Esophagus squamous epithelium (tissue), 5 donors: ENCODE measurements around the gene GPR82. TPM values are rescaled to one million over a fixed set of nuclear protein-coding genes. Genes with fewer than 3 reads are reported as not detected.

Source experiments
- DNase-seq: peaks from one replicate; lab custom pipeline; 2025; lab: John Stamatoyannopoulos, UW
- H3K27ac ChIP-seq, 4 donors: fragments of 200-600 bp; sonication (generic); one replicate each; pipeline ENCODE4 v1.5.1; 2016 to 2019; ENCODE audit warnings: mild to moderate bottlenecking in 1 of 4
- H3K27me3 ChIP-seq, 4 donors: fragments of 200-600 bp; sonication (generic); 1 replicate in 3 of 4; 2 replicates in 1 of 4; pipeline versions ENCODE4 v1.5.1 to v1.6.0; 2017 to 2021; ENCODE audit warnings: antibody characterized with exemption in 1 of 4
- H3K36me3 ChIP-seq, 3 donors: fragments of 200-600 bp; sonication (generic); one replicate each; pipeline ENCODE4 v1.5.1; 2016 to 2019
- H3K4me1 ChIP-seq, 3 donors: fragments of 200-600 bp; sonication (generic); one replicate each; pipeline ENCODE4 v1.5.1; 2017 to 2019
- H3K4me3 ChIP-seq, 4 donors: fragments of 200-600 bp; sonication (generic); 1 replicate in 3 of 4; 2 replicates in 1 of 4; pipeline ENCODE4 v1.5.1; 2016 to 2019; ENCODE audit warnings: mild to moderate bottlenecking in 2 of 4, moderate library complexity in 1 of 4
- H3K9me3 ChIP-seq, 3 donors: fragments of 200-600 bp; sonication (generic); one replicate each; pipeline ENCODE4 v1.5.1; 2016 to 2019
- POLR2A ChIP-seq, 4 donors: fragments of 450-650 bp; IDR thresholded peaks; one replicate each; pipeline ENCODE4 v1.6.1; 2017; ENCODE audit warnings: antibody characterized with exemption in 4 of 4, mild to moderate bottlenecking in 4 of 4, moderate library complexity in 3 of 4
- WGBS, 2 donors: methylation state at CpG; one replicate each; pipeline ENCODE4 v1.1.5; 2018; 5-methylcytosine and 5-hydroxymethylcytosine counted together
- intact Hi-C: fragments of 100-400 bp; cut with DNase I; formaldehyde crosslinking; loops from one replicate; pipeline ENCODE4 v1.15.0; 2022
- total RNA-seq, 4 donors: library from RNA; depleted of rRNA; stranded (reverse); fragments of >200 nt; gene quantifications; one replicate each; pipeline ENCODE4 v1.1.0, GENCODE V29; 2016
- TF ChIP-seq, protein P1 (sequence below), 6 experiments: fragments of 450-650 bp in 4 of 6; fragments of 200-600 bp in 2 of 6; sonication (generic) in 2 of 6; IDR thresholded peaks; one replicate each; pipeline ENCODE4 v1.5.1; 2016 to 2019; ENCODE audit warnings: antibody characterized with exemption in 6 of 6, mild to moderate bottlenecking in 4 of 6, moderate library complexity in 4 of 6
- donor health status: DM: yes; HTN: yes; CAD: no.

GPR82 gene
- total RNA-seq, 4 donors from 2014 or later = 0.04 to 0.76 (median 0.31) TPM

- H3K27ac ChIP-seq = no peak overlapping the region
- 55 to 91% methylated on average over 1 of the region's 3 CpGs for WGBS, 2 donors
- TF ChIP-seq, protein P1, sequence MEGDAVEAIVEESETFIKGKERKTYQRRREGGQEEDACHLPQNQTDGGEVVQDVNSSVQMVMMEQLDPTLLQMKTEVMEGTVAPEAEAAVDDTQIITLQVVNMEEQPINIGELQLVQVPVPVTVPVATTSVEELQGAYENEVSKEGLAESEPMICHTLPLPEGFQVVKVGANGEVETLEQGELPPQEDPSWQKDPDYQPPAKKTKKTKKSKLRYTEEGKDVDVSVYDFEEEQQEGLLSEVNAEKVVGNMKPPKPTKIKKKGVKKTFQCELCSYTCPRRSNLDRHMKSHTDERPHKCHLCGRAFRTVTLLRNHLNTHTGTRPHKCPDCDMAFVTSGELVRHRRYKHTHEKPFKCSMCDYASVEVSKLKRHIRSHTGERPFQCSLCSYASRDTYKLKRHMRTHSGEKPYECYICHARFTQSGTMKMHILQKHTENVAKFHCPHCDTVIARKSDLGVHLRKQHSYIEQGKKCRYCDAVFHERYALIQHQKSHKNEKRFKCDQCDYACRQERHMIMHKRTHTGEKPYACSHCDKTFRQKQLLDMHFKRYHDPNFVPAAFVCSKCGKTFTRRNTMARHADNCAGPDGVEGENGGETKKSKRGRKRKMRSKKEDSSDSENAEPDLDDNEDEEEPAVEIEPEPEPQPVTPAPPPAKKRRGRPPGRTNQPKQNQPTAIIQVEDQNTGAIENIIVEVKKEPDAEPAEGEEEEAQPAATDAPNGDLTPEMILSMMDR (IDR thresholded peaks at IDR 0.05) = no peak
- TF ChIP-seq POLR2A (IDR thresholded peaks at IDR 0.05) = no peak
- H3K27me3 ChIP-seq = no peaks in the 10 kb centered on the region
- H3K9me3 ChIP-seq = no peaks in the 10 kb centered on the region
- no peak overlapping the region for H3K4me3 ChIP-seq
- no peaks in the 10 kb centered on the region for H3K4me1 ChIP-seq
- H3K36me3 ChIP-seq = no peaks in the 10 kb centered on the region
- no peak for DNase-seq
- intact Hi-C loops = no loop called here
Measured at GRCh38 chrX:41693024-41693423, 31.0 kb upstream of the GPR82 start.

- no peak overlapping the region for H3K27ac ChIP-seq
- no peaks in the 10 kb centered on the region for H3K27me3 ChIP-seq
- intact Hi-C loops = no loop called here
- no peaks in the 10 kb centered on the region for H3K9me3 ChIP-seq
- TF ChIP-seq, protein P1 (IDR thresholded peaks at IDR 0.05) = no peak
- WGBS, 2 donors = 72 to 82% methylated on average over 7 of the region's 7 CpGs
- H3K4me3 ChIP-seq = no peak overlapping the region
- H3K4me1 ChIP-seq = no peaks in the 10 kb centered on the region
- no peaks in the 10 kb centered on the region for H3K36me3 ChIP-seq
- no peak for DNase-seq
Measured at GRCh38 chrX:41695426-41695825, 28.6 kb upstream of the GPR82 start.

- DNase-seq = no peak
- no peaks in the 10 kb centered on the region for H3K36me3 ChIP-seq
- H3K4me3 ChIP-seq = no peak overlapping the region
- TF ChIP-seq, protein P1 (IDR thresholded peaks at IDR 0.05) = no peak
- no peak for TF ChIP-seq POLR2A (IDR thresholded peaks at IDR 0.05)
- no peaks in the 10 kb centered on the region for H3K9me3 ChIP-seq
- H3K27ac ChIP-seq = no peak overlapping the region
- no peaks in the 10 kb centered on the region for H3K4me1 ChIP-seq
- no peaks in the 10 kb centered on the region for H3K27me3 ChIP-seq
- intact Hi-C loops = no loop called here
Measured at GRCh38 chrX:41703574-41704029, 20.4 kb upstream of the GPR82 start.

DNA sequence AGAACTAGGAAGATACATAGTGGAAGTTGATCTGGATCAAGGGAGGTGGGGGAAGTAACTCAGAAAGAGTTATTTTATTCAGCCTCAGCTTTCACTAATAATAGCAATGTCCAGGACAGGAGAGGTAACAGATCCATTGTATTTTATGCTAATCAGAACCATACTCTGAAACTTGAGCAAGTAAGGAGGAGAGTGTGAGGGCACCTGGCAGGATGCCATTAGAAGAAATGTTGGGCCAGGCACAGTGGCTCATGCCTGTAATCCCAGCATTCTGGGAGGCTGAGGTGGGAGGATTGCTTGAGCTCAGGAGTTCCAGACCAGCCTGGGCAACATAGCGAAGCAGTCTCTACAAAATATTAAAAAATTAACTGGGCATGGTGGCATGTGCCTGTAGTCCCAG lies 18.9 kb upstream of the GPR82 start:
- WGBS, 2 donors = 82 to 100% methylated on average over 1 of the region's 1 CpG
- TF ChIP-seq POLR2A (IDR thresholded peaks at IDR 0.05) = no peak
- TF ChIP-seq, protein P1 (IDR thresholded peaks at IDR 0.05) = no peak
- Histone ChIP-seq H3K27me3 (no peaks in the 10 kb centered on the region), H3K4me3 (no peak overlapping the region), H3K36me3 (no peaks in the 10 kb centered on the region), H3K4me1 (no peaks in the 10 kb centered on the region), H3K27ac (peak overlapping the region in 2 of 4 donors; percentile 19 to 54), H3K9me3 (no peaks in the 10 kb centered on the region)
- intact Hi-C loops = no loop called here
- DNase-seq = no peak

DNA sequence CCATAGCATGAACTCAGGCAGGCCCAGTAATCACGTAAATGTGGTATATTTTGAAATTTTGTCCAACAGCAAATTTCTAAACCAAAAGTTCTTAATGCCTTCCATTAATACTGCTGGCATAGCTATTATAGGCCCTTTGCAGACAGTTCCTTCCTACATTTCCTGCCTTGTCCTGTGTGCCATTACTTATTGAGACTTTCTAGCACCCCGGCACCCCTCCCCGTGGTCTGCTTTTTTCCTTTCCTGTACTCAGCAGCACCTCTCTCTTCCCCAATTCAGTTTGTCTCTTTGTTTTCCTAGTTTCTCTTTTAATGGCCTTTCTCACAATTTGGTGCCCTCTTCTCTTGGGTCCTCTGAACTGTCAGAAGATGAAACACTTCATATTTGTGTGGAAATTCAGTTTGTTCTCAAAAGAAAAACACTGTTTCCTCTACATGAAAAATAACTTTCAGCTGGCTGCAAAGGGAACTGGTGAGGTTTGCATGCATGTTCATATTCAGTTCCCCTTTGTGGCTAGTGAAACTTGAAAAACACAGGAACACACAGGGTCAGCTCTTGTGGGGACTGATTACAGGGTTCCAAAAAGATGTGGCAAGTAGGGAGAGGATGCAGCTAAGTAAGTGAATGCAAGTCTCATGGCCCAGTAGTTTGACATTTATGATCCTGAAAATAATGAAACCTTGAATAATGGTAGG lies 18.2 kb upstream of the GPR82 start:
- WGBS, 2 donors = 44 to 67% methylated on average over 3 of the region's 3 CpGs
- no peak for DNase-seq
- H3K27ac ChIP-seq = peak overlapping the region in 1 of 4 donors; percentile 54

More for the DNA sequence above, 18.2 kb upstream of the GPR82 start:
- Histone ChIP-seq H3K27me3 (no peaks in the 10 kb centered on the region), H3K36me3 (no peaks in the 10 kb centered on the region), H3K4me3 (no peak overlapping the region), H3K4me1 (no peaks in the 10 kb centered on the region), H3K9me3 (no peaks in the 10 kb centered on the region)
- TF ChIP-seq POLR2A (IDR thresholded peaks at IDR 0.05) = no peak
- TF ChIP-seq, protein P1 (IDR thresholded peaks at IDR 0.05) = no peak
- intact Hi-C loops = no loop called here
